Activated CD8-positive, alpha-beta T cell treated with anti-CD3 and anti-CD28 coated beads for 36 hours (primary cell): ENCODE measurements around the gene TSGA10. TPM values are rescaled to one million over a fixed set of nuclear protein-coding genes. Genes with fewer than 3 reads are reported as not detected.

Experiments used
- ATAC-seq: fragments of 200-7000 bp; cut with Tn5 transposase; one replicate; pipeline ENCODE4 v1.10.0; 2021; ENCODE audit warnings: mild to moderate bottlenecking, moderate library complexity
- CTCF ChIA-PET: fragments of 350-600 bp; sonication (Branson Sonifier 250); formaldehyde crosslinking; loops from one replicate; lab custom pipeline; 2021; ENCODE audit warnings: antibody characterized with exemption; lab: Charles Lee
- POLR2A ChIA-PET: fragments of 350-600 bp; sonication (Branson Sonifier 250); formaldehyde crosslinking; loops from one replicate; lab custom pipeline; 2021; ENCODE audit warnings: antibody characterized with exemption; lab: Charles Lee
- DNase-seq: peaks from one replicate; pipeline ENCODE4 v3.0.0-alpha.2; 2020
- H3K27ac Mint-ChIP-seq: one replicate; pipeline ENCODE4 v1.8.0; 2021; ENCODE audit warnings: mild to moderate bottlenecking, mixed read lengths
- H3K27me3 Mint-ChIP-seq: one replicate; pipeline ENCODE4 v1.8.0; 2021; ENCODE audit warnings: mixed read lengths
- H3K36me3 Mint-ChIP-seq: one replicate; pipeline ENCODE4 v1.8.0; 2021; ENCODE audit warnings: low read depth, mixed read lengths
- H3K4me1 Mint-ChIP-seq: one replicate; pipeline ENCODE4 v1.8.0; 2021; ENCODE audit warnings: low read depth, mixed read lengths
- H3K4me3 Mint-ChIP-seq: one replicate; pipeline ENCODE4 v1.8.0; 2021; ENCODE audit warnings: mild to moderate bottlenecking, moderate library complexity, mixed read lengths
- H3K9me3 Mint-ChIP-seq: one replicate; pipeline ENCODE4 v1.8.0; 2021; ENCODE audit warnings: mixed read lengths
- intact Hi-C: fragments of 100-400 bp; cut with micrococcal nuclease; formaldehyde crosslinking; loops from one replicate; pipeline ENCODE4 v1.10.0; 2022
- total RNA-seq, 2 experiments: library from RNA; stranded (reverse); gene quantifications; one replicate each; pipeline ENCODE4 v1.2.3, GENCODE V29; 2021
- TF ChIP-seq, protein P1 (sequence below): fragments of 200-600 bp; IDR thresholded peaks from one replicate; pipeline ENCODE4 v1.8.0; 2022; ENCODE audit warnings: antibody characterized with exemption, mild to moderate bottlenecking

TSGA10 gene
- total RNA-seq, 2 experiments from 2014 or later = 8.6 to 9.2 TPM

DNA sequence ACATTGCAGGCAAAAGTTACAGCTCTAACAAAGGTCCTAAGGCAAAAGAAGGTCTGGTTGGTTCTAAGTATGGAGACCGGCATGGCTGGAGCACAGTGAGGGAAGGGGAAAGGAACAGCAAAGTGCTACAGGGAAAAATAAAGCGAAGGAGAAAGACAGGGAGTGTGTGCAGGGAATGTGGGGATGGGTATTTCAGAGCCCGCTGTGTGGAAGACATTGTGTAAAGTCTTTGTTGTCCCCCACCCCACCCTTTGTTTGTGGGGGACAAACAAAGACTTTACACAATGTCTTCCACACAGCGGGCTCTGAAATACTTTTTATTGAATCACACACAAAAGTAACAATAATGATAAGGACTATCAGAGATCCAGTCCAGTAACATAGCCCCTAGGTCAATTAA lies 42.1 kb downstream of the TSGA10 start:
- TF ChIP-seq, protein P1, sequence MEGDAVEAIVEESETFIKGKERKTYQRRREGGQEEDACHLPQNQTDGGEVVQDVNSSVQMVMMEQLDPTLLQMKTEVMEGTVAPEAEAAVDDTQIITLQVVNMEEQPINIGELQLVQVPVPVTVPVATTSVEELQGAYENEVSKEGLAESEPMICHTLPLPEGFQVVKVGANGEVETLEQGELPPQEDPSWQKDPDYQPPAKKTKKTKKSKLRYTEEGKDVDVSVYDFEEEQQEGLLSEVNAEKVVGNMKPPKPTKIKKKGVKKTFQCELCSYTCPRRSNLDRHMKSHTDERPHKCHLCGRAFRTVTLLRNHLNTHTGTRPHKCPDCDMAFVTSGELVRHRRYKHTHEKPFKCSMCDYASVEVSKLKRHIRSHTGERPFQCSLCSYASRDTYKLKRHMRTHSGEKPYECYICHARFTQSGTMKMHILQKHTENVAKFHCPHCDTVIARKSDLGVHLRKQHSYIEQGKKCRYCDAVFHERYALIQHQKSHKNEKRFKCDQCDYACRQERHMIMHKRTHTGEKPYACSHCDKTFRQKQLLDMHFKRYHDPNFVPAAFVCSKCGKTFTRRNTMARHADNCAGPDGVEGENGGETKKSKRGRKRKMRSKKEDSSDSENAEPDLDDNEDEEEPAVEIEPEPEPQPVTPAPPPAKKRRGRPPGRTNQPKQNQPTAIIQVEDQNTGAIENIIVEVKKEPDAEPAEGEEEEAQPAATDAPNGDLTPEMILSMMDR = no peak
- ChIA-PET POLR2A (no interaction called here), CTCF (no interaction called here)
- H3K27me3 Mint-ChIP-seq = no peaks in the 10 kb centered on the region
- H3K4me1 Mint-ChIP-seq = no peaks in the 10 kb centered on the region
- intact Hi-C loops = no loop called here
- no peaks in the 10 kb centered on the region for H3K9me3 Mint-ChIP-seq
- H3K4me3 Mint-ChIP-seq = no peak overlapping the region
- DNase-seq (no peak), ATAC-seq (no peak)
- H3K36me3 Mint-ChIP-seq = no peaks in the 10 kb centered on the region
- H3K27ac Mint-ChIP-seq = no peak overlapping the region

DNA sequence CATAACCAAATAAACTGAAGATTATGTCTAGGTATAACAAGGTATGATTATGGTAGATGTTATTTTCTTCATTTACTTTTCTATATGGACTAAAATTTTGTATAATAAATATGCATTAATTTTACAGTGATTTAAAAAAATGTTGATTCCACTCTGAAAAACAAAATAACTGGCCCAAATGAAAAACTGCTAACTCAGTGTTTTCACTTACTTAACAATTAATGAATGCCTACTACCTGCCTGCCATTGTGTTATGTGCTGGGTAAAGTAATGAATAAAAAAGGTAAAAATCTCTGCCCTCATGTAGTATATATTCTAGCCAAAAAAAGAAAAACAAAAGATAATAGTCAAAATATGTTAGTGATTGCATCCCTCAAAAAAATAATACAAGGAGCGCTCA lies 42.8 kb downstream of the TSGA10 start:
- H3K4me3 Mint-ChIP-seq = no peak overlapping the region
- intact Hi-C loops = no loop called here
- TF ChIP-seq, protein P1 = no peak
- ChIA-PET POLR2A (no interaction called here), CTCF (no interaction called here)
- no peaks in the 10 kb centered on the region for H3K36me3 Mint-ChIP-seq
- no peak overlapping the region for H3K27ac Mint-ChIP-seq
- no peaks in the 10 kb centered on the region for H3K9me3 Mint-ChIP-seq
- no peaks in the 10 kb centered on the region for H3K27me3 Mint-ChIP-seq
- no peaks in the 10 kb centered on the region for H3K4me1 Mint-ChIP-seq
- DNase-seq (no peak), ATAC-seq (no peak)

GRCh38 chr2:99111236-99111635 lies 43.5 kb downstream of the TSGA10 start:
- ATAC-seq (no peak), DNase-seq (no peak)
- Mint-ChIP-seq H3K9me3 (no peaks in the 10 kb centered on the region), H3K4me3 (no peak overlapping the region), H3K4me1 (no peaks in the 10 kb centered on the region), H3K27me3 (no peaks in the 10 kb centered on the region), H3K27ac (no peak overlapping the region), H3K36me3 (no peaks in the 10 kb centered on the region)
- TF ChIP-seq, protein P1 = no peak
- intact Hi-C loops = no loop called here
- ChIA-PET CTCF (no interaction called here), POLR2A (no interaction called here)

GRCh38 chr2:99106913-99107312 lies 47.8 kb downstream of the TSGA10 start:
- Mint-ChIP-seq H3K4me1 (no peaks in the 10 kb centered on the region), H3K36me3 (no peaks in the 10 kb centered on the region), H3K9me3 (no peaks in the 10 kb centered on the region), H3K27ac (no peak overlapping the region), H3K27me3 (no peaks in the 10 kb centered on the region), H3K4me3 (no peak overlapping the region)
- CTCF ChIA-PET = no interaction called here
- TF ChIP-seq, protein P1 = no peak
- no peak for DNase-seq
- intact Hi-C loops = no loop called here
- ATAC-seq = no peak
- POLR2A ChIA-PET = no interaction called here

DNA sequence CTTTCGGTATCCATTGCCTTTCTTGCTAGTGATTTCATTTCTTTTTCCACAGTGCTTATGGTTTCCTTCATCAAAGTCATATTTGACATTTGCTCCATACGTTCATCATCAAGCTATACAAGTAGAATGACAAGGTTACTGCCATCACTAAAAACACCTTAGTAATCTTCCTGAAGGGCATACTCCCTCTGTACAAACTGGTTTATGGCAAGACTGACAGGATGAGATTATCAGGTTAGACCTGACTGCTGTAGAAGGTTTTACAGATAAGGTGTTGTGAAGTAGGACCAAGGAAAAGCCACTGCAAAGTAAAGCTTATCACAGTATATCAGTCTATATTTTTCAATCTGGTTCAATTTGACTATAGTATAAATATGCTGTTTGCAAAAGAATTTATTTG lies 50.7 kb downstream of the TSGA10 start:
- POLR2A ChIA-PET = no interaction called here
- Mint-ChIP-seq H3K36me3 (no peaks in the 10 kb centered on the region), H3K4me3 (no peak overlapping the region), H3K27me3 (no peaks in the 10 kb centered on the region), H3K27ac (no peak overlapping the region), H3K9me3 (no peaks in the 10 kb centered on the region), H3K4me1 (no peaks in the 10 kb centered on the region)
- CTCF ChIA-PET = interaction anchor here (0.9 kb wide), 1 partner anchor 26 kb away, joined by 4 read pairs; no protein-coding TSS in a partner anchor
- ATAC-seq (no peak), DNase-seq (no peak)
- intact Hi-C loops = no loop called here
- TF ChIP-seq, protein P1 = no peak
